Activated T-cell treated with anti-CD3 and anti-CD28 coated beads, Interleukin-2, amount 50 U/mL, for 1 hour (primary cell): ENCODE measurements around the gene EML5.
"Not testable (repeated sequence)": the region's sequence is repeated elsewhere in the genome, so short reads cannot be mapped to it uniquely, and the experiment has no call there.

ENCODE experiments used
- DNase-seq: peaks from one replicate; pipeline ENCODE4 v3.0.0-alpha.2; 2020

Gene EML5

GRCh38 chr14:88792473-88793258 is at the start of gene EML5:
Gene EML5 (minus strand): TSS chr14:88792953. CDS start chr14:88792503, 450 bp downstream.
- DNase-seq = peak; percentile 90

GRCh38 chr14:88842414-88842813 is 49.7 kb upstream of the EML5 start:
- no peak for DNase-seq

GRCh38 chr14:88841741-88842140 is 49.0 kb upstream of the EML5 start:
- no peak for DNase-seq

- DNase-seq = no peak
These were observed 48.2 kb upstream of the EML5 start for GRCh38 chr14:88840926-88841325.

GRCh38 chr14:88838015-88838414 is 45.3 kb upstream of the EML5 start:
- DNase-seq = no peak

- no peak for DNase-seq
These were observed 44.7 kb upstream of the EML5 start for GRCh38 chr14:88837495-88837894.

GRCh38 chr14:88835661-88836060 is 42.9 kb upstream of the EML5 start:
- no peak for DNase-seq

- no peak for DNase-seq
These were observed 42.2 kb upstream of the EML5 start for GRCh38 chr14:88834883-88835431.

GRCh38 chr14:88831284-88831683 is 38.5 kb upstream of the EML5 start:
- DNase-seq = no peak

GRCh38 chr14:88829685-88830302 is 37.0 kb upstream of the EML5 start:
- no peak for DNase-seq

- no peak for DNase-seq
These were observed 36.4 kb upstream of the EML5 start for GRCh38 chr14:88829188-88829587.

- DNase-seq = no peak
These were observed 32.8 kb upstream of the EML5 start for GRCh38 chr14:88825503-88825902.

- DNase-seq = no peak
These were observed 32.3 kb upstream of the EML5 start for GRCh38 chr14:88825078-88825458.

GRCh38 chr14:88824314-88825077 is 31.7 kb upstream of the EML5 start, which contains the start of gene TTC8:
Gene TTC8 (plus strand): TSS chr14:88824651. CDS start chr14:88824708, 57 bp downstream.
- peak; percentile 85 for DNase-seq

GRCh38 chr14:88823968-88824313 is 31.2 kb upstream of the EML5 start:
- no peak for DNase-seq

GRCh38 chr14:88821888-88822287 is 29.1 kb upstream of the EML5 start:
- no peak for DNase-seq

- DNase-seq = no peak
These were observed 28.6 kb upstream of the EML5 start for GRCh38 chr14:88821378-88821777.

GRCh38 chr14:88819674-88820073 is 26.9 kb upstream of the EML5 start:
- DNase-seq = not testable (repeated sequence)

GRCh38 chr14:88818018-88818417 is 25.3 kb upstream of the EML5 start:
- DNase-seq = no peak

- no peak for DNase-seq
These were observed 23.2 kb upstream of the EML5 start for GRCh38 chr14:88815980-88816379.

- no peak for DNase-seq
These were observed 15.6 kb upstream of the EML5 start for GRCh38 chr14:88808359-88808758.

GRCh38 chr14:88804477-88804876 is 11.7 kb upstream of the EML5 start:
- DNase-seq = no peak

- DNase-seq = no peak
These were observed 11.3 kb upstream of the EML5 start for GRCh38 chr14:88804035-88804434.

GRCh38 chr14:88802596-88802995 is 9.8 kb upstream of the EML5 start:
- DNase-seq = no peak
